ENCODE measurements around the gene DOLK.
A peak's percentile ranks its signal among the peaks of the same experiment; 100 is the strongest.

DOLK gene

GRCh38 chr9:128933731-128934130 is 13.7 kb downstream of the DOLK start:
- DNase-seq (ENCODE audit: low read depth), result no peak

GRCh38 chr9:128929560-128929959 is 17.8 kb downstream of the DOLK start:
- DNase-seq (ENCODE audit: low read depth), result no peak

- no peak for DNase-seq (ENCODE audit: low read depth)
Measured at GRCh38 chr9:128928624-128929023, 18.8 kb downstream of the DOLK start.

GRCh38 chr9:128927731-128928411 is 19.5 kb downstream of the DOLK start:
- no peak for DNase-seq (ENCODE audit: low read depth)

- DNase-seq (ENCODE audit: low read depth), result no peak
Measured at GRCh38 chr9:128923493-128923883, 23.9 kb downstream of the DOLK start.

GRCh38 chr9:128921881-128922763 is 25.3 kb downstream of the DOLK start:
- DNase-seq (ENCODE audit: low read depth), result no peak

- no peak for DNase-seq (ENCODE audit: low read depth)
Measured at GRCh38 chr9:128920381-128921058, 26.9 kb downstream of the DOLK start, which contains the start of gene PHYHD1. PHYHD1 (plus strand) TSS chr9:128920982; CDS start chr9:128922324, 1,342 bp downstream.

GRCh38 chr9:128919402-128920089 is 27.9 kb downstream of the DOLK start:
- no peak for DNase-seq (ENCODE audit: low read depth)

- no peak for DNase-seq (ENCODE audit: low read depth)
Measured at GRCh38 chr9:128918921-128919320, 28.5 kb downstream of the DOLK start.

GRCh38 chr9:128917151-128917849 is 30.1 kb downstream of the DOLK start:
- DNase-seq (ENCODE audit: low read depth), result no peak

GRCh38 chr9:128916745-128917144 is 30.7 kb downstream of the DOLK start:
- DNase-seq (ENCODE audit: low read depth), result no peak

GRCh38 chr9:128916204-128916603 is 31.2 kb downstream of the DOLK start:
- DNase-seq (ENCODE audit: low read depth), result no peak

GRCh38 chr9:128913995-128914772 is 33.2 kb downstream of the DOLK start:
- DNase-seq (ENCODE audit: low read depth), result no peak

GRCh38 chr9:128913048-128913900 is 34.1 kb downstream of the DOLK start:
- DNase-seq (ENCODE audit: low read depth), result no peak

- peak; percentile 89 for DNase-seq (ENCODE audit: low read depth)
Measured at GRCh38 chr9:128912270-128912853, 35.0 kb downstream of the DOLK start.

- DNase-seq (ENCODE audit: low read depth), result no peak
Measured at GRCh38 chr9:128911529-128912035, 35.8 kb downstream of the DOLK start.

GRCh38 chr9:128910906-128911305 is 36.5 kb downstream of the DOLK start:
- DNase-seq (ENCODE audit: low read depth), result no peak

GRCh38 chr9:128909859-128910258 is 37.5 kb downstream of the DOLK start:
- no peak for DNase-seq (ENCODE audit: low read depth)

GRCh38 chr9:128908372-128908771 is 39.0 kb downstream of the DOLK start:
- DNase-seq (ENCODE audit: low read depth), result no peak

Data from non-pigmented ciliary epithelial cell (primary cell).